Activated naive CD4-positive, alpha-beta T cell treated with anti-CD3 and anti-CD28 coated beads, Interleukin-2, amount 50 U/mL, for 72 hours (primary cell): Measurements from ENCODE around the gene SMS. TPM values are rescaled to one million over a fixed set of nuclear protein-coding genes. Genes with fewer than 3 reads are reported as not detected.

Experiments
- ATAC-seq, 2 donors: fragments of 150-1000 bp; cut with Tn5 transposase; 2 replicates each; pipeline ENCODE4 v1.10.0; 2021; ENCODE audit warnings: mild to moderate bottlenecking in 2 of 2, moderate library complexity in 2 of 2
- DNase-seq, 2 donors: peaks; one replicate each; pipeline ENCODE4 v3.0.0; 2021 to 2022; ENCODE audit warnings: low spot score in 2 of 2
- H3K27ac Mint-ChIP-seq, 2 donors: one replicate each; pipeline ENCODE4 v1.8.0; 2022; ENCODE audit warnings: mild to moderate bottlenecking in 2 of 2, mixed read lengths in 2 of 2
- H3K36me3 Mint-ChIP-seq, 2 donors: one replicate each; pipeline ENCODE4 v1.8.0; 2022; ENCODE audit warnings: mixed read lengths in 2 of 2
- H3K9me3 Mint-ChIP-seq, 2 donors: one replicate each; pipeline ENCODE4 v1.8.0; 2022; ENCODE audit warnings: mixed read lengths in 2 of 2
- total RNA-seq, 2 donors: library from RNA; stranded (reverse); gene quantifications; one replicate each; pipeline ENCODE4 v1.2.3, GENCODE V29; 2022

SMS gene
- total RNA-seq, 2 donors from 2014 or later: 38.0 to 105 TPM

DNA sequence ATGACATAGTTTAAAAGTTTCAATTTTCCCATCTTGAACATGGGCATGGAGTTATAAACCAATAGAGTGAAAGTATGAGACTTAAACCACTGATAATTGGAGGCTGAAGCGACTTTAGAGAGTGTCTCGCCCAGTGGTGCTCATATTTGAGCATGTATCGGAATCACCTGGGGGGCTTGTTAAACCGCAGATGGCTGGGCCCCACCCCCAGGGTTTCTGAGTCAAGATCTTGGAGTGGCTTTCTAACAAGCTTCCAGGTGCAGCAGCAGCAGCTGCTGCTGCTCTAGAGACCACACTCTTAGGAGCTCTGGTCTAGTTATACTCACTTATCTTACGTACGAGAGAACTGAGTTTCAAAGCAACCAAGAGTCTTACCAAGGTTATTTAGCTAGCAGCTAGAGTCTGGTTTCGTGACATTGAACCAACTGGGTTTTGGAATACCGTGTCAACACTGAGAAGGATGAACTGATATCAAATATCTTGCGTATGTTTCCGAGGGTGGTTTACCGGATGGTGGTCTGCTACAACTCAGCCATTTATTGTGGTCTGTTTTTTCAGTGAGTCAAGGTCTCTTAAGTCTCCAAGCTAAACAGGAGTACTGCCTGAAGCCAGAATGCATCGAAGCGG, 97.5 kb downstream of the SMS start:
- Mint-ChIP-seq H3K36me3 (no peaks in the 10 kb centered on the region), H3K9me3 (no peaks in the 10 kb centered on the region), H3K27ac (no peak overlapping the region)
- DNase-seq (no peak), ATAC-seq (no peak)

GRCh38 chrX:22039541-22039940, 99.0 kb downstream of the SMS start:
- H3K36me3 Mint-ChIP-seq: no peaks in the 10 kb centered on the region
- DNase-seq: no peak
- no peaks in the 10 kb centered on the region for H3K9me3 Mint-ChIP-seq
- no peak overlapping the region for H3K27ac Mint-ChIP-seq
- no peak for ATAC-seq

DNA sequence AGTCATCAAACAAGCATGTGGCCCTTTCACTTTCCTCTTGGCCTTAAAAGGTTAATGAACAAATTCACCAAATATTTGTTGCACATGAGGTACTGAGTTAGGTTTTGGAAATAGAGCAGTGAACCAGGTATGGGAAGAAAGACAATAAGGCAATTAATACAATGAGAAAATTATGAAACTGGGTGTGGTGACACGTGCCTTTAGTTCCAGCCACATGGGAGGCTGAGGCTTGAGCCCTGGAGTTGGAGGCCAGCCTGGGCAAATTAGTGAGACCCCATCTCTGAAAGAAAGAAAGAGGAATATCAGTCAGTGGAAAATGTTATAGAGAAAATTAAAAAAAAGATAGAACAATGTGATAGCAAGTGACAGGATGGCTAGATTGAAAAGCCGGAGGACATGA, 99.7 kb downstream of the SMS start:
- no peak for ATAC-seq
- no peak for DNase-seq
- no peaks in the 10 kb centered on the region for H3K36me3 Mint-ChIP-seq
- H3K27ac Mint-ChIP-seq: no peak overlapping the region
- H3K9me3 Mint-ChIP-seq: no peaks in the 10 kb centered on the region

GRCh38 chrX:22041907-22042530, 101.5 kb downstream of the SMS start:
- no peak overlapping the region for H3K27ac Mint-ChIP-seq
- no peak for DNase-seq
- ATAC-seq: no peak
- no peaks in the 10 kb centered on the region for H3K36me3 Mint-ChIP-seq
- H3K9me3 Mint-ChIP-seq: no peaks in the 10 kb centered on the region

DNA sequence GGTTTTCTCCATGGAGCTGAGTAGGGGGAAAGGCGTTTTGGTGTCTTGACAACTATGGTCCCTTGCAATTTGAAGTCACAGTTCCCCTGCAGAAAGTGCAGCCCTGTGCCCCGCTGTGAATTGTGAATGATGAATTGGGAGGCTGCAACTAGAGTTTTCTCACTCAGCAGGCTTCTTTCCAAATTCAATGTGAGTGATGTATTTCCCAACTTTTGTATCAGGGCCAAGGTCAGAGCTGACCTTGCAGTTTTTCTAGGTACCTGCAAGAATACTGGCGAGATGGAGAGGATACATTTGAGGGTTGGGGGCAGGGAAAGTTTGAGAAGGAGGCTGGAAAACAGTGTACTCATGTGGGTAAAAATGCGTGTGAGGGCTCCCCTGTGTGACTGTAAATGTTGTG, 103.4 kb downstream of the SMS start:
- ATAC-seq (no peak), DNase-seq (no peak)
- Mint-ChIP-seq H3K36me3 (no peaks in the 10 kb centered on the region), H3K27ac (no peak overlapping the region), H3K9me3 (no peaks in the 10 kb centered on the region)

Other genes with a start within 250 kb of the SMS start
- gene SMPX, start 182.6 kb upstream of the SMS start, total RNA-seq: not detected
- gene MBTPS2, start 101.1 kb upstream of the SMS start, total RNA-seq: 1 to 10 TPM; 1.4 to 5.4 TPM
- under 1 TPM; 0.32 to 0.54 TPM for gene YY2, start 84.7 kb upstream of the SMS start, total RNA-seq
- 1 to 10 TPM in 1 of 2 donors, under 1 TPM in 1; 0.93 to 1.5 TPM for gene PHEX, start 91.6 kb downstream of the SMS start, total RNA-seq